ENCODE results near the gene EXOC4.

GRCh38 chr7:134019251-134019650, 766.4 kb downstream of the EXOC4 start:
- TF ChIP-seq EZH2phosphoT487 (IDR thresholded peaks at IDR 0.05; ENCODE audit: insufficient read depth, low read depth) (no peak), EZH2 (IDR thresholded peaks at IDR 0.05; ENCODE audit: insufficient read depth, poor library complexity, severe bottlenecking) (no peak)
